ENCODE results near the gene DACH2.

Gene DACH2

GRCh38 chrX:86141786-86142185 is 6.5 kb upstream of the DACH2 start:
- ATAC-seq = no peak
- TF ChIP-seq GLIS3 (CRISPR knock-in tag; IDR thresholded peaks at IDR 0.05) (no peak), TCF4 (CRISPR knock-in tag; IDR thresholded peaks at IDR 0.05; ENCODE audit: borderline replicate concordance) (no peak), ZNF70 (CRISPR knock-in tag; IDR thresholded peaks at IDR 0.05) (no peak), OSR1 (CRISPR knock-in tag; IDR thresholded peaks at IDR 0.05) (no peak), RARB (CRISPR knock-in tag; IDR thresholded peaks at IDR 0.05) (no peak), ZNF8 (CRISPR knock-in tag; IDR thresholded peaks at IDR 0.05) (no peak), ZNF565 (CRISPR knock-in tag; conservative IDR thresholded peaks at IDR 0.05; ENCODE audit: low read depth) (no peak), CSRNP3 (CRISPR knock-in tag; IDR thresholded peaks at IDR 0.05) (no peak), SNAI2 (CRISPR knock-in tag; IDR thresholded peaks at IDR 0.05) (no peak), ZFP3 (CRISPR knock-in tag; IDR thresholded peaks at IDR 0.05) (no peak), ZFP30 (CRISPR knock-in tag; IDR thresholded peaks at IDR 0.05) (no peak), ISL1 (CRISPR knock-in tag; IDR thresholded peaks at IDR 0.05) (no peak), ARNTL (CRISPR knock-in tag; IDR thresholded peaks at IDR 0.05; ENCODE audit: borderline replicate concordance, low read depth) (no peak), CSDC2 (CRISPR knock-in tag; IDR thresholded peaks at IDR 0.05) (no peak), PATZ1 (CRISPR knock-in tag; IDR thresholded peaks at IDR 0.05; ENCODE audit: borderline replicate concordance) (no peak), BACH2 (CRISPR knock-in tag; IDR thresholded peaks at IDR 0.05; ENCODE audit: borderline replicate concordance) (no peak), TOX (CRISPR knock-in tag; IDR thresholded peaks at IDR 0.05; ENCODE audit: borderline replicate concordance) (no peak)
- TF ChIP-seq, protein P1, sequence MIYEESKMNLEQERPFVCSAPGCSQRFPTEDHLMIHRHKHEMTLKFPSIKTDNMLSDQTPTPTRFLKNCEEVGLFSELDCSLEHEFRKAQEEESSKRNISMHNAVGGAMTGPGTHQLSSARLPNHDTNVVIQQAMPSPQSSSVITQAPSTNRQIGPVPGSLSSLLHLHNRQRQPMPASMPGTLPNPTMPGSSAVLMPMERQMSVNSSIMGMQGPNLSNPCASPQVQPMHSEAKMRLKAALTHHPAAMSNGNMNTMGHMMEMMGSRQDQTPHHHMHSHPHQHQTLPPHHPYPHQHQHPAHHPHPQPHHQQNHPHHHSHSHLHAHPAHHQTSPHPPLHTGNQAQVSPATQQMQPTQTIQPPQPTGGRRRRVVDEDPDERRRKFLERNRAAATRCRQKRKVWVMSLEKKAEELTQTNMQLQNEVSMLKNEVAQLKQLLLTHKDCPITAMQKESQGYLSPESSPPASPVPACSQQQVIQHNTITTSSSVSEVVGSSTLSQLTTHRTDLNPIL (CRISPR knock-in tag; IDR thresholded peaks at IDR 0.05; ENCODE audit: low read depth) = no peak
- TF ChIP-seq, protein P2, sequence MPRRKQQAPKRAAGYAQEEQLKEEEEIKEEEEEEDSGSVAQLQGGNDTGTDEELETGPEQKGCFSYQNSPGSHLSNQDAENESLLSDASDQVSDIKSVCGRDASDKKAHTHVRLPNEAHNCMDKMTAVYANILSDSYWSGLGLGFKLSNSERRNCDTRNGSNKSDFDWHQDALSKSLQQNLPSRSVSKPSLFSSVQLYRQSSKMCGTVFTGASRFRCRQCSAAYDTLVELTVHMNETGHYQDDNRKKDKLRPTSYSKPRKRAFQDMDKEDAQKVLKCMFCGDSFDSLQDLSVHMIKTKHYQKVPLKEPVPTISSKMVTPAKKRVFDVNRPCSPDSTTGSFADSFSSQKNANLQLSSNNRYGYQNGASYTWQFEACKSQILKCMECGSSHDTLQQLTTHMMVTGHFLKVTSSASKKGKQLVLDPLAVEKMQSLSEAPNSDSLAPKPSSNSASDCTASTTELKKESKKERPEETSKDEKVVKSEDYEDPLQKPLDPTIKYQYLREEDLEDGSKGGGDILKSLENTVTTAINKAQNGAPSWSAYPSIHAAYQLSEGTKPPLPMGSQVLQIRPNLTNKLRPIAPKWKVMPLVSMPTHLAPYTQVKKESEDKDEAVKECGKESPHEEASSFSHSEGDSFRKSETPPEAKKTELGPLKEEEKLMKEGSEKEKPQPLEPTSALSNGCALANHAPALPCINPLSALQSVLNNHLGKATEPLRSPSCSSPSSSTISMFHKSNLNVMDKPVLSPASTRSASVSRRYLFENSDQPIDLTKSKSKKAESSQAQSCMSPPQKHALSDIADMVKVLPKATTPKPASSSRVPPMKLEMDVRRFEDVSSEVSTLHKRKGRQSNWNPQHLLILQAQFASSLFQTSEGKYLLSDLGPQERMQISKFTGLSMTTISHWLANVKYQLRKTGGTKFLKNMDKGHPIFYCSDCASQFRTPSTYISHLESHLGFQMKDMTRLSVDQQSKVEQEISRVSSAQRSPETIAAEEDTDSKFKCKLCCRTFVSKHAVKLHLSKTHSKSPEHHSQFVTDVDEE (CRISPR knock-in tag; IDR thresholded peaks at IDR 0.05) = no peak

DNA sequence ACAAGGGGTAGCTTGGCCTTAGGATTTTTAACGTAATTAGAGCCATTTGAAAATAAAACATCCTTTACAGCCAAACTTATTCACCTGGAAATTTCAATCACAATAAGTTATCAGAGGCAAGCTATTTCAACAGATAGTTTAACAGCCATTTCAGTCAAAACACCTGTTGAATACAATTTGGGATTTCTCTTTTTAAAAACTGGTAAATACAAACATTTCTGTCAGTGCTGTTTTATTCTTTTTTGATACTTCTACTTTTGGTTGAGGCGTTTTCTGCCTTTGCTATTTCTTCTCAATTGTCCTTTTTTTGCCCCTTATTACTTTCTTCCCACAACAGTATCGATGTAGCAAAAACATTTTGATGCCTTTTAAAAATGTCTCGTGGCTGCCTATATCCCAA is 2.1 kb upstream of the DACH2 start:
- no peak for ATAC-seq
- TF ChIP-seq BACH2 (CRISPR knock-in tag; IDR thresholded peaks at IDR 0.05; ENCODE audit: borderline replicate concordance) (no peak), PATZ1 (CRISPR knock-in tag; IDR thresholded peaks at IDR 0.05; ENCODE audit: borderline replicate concordance) (no peak), ZC3H10 (CRISPR knock-in tag; IDR thresholded peaks at IDR 0.05) (no peak), POU6F1 (CRISPR knock-in tag; IDR thresholded peaks at IDR 0.05; ENCODE audit: borderline replicate concordance, low read depth) (no peak), TCF4 (CRISPR knock-in tag; IDR thresholded peaks at IDR 0.05; ENCODE audit: borderline replicate concordance) (no peak), RARB (CRISPR knock-in tag; IDR thresholded peaks at IDR 0.05) (no peak), TOX (CRISPR knock-in tag; IDR thresholded peaks at IDR 0.05; ENCODE audit: borderline replicate concordance) (no peak), ESRRG (CRISPR knock-in tag; IDR thresholded peaks at IDR 0.05) (no peak), ZFP30 (CRISPR knock-in tag; IDR thresholded peaks at IDR 0.05) (no peak), SNAI2 (CRISPR knock-in tag; IDR thresholded peaks at IDR 0.05) (no peak), CSRNP3 (CRISPR knock-in tag; IDR thresholded peaks at IDR 0.05) (no peak), ARNTL (CRISPR knock-in tag; IDR thresholded peaks at IDR 0.05; ENCODE audit: borderline replicate concordance, low read depth) (no peak), ZNF8 (CRISPR knock-in tag; IDR thresholded peaks at IDR 0.05) (no peak), ISL1 (CRISPR knock-in tag; IDR thresholded peaks at IDR 0.05) (no peak)
- TF ChIP-seq, protein P1 (CRISPR knock-in tag; IDR thresholded peaks at IDR 0.05; ENCODE audit: low read depth) = no peak
